ENCODE measurements around the gene ABCA13. TPM values are rescaled to one million over a fixed set of nuclear protein-coding genes. Genes with fewer than 3 reads are reported as not detected.

Gene ABCA13
- total RNA-seq, 3 donors from 2014 or later (not counting 1 experiment from before 2014, with no cell fraction given), result 0.05 to 0.09 TPM; not detected in 1

- H3K4me1 ChIP-seq (ENCODE audit: control insufficient read depth, insufficient read depth, low read length), result no peaks in the 10 kb centered on the region
- TF ChIP-seq CTCF (IDR thresholded peaks at IDR 0.05), result no peak
- 73% methylated on average over 5 of the region's 5 CpGs for WGBS (ENCODE audit: insufficient coverage)
- ATAC-seq (no peak), DNase-seq (no peak)
- no peaks in the 10 kb centered on the region for H3K27me3 ChIP-seq (ENCODE audit: control insufficient read depth, insufficient read depth, low read length)
- no peaks in the 10 kb centered on the region for H3K27me3 Mint-ChIP-seq (ENCODE audit: low read depth in 2 of 2)
- H3K4me3 Mint-ChIP-seq, result no peak overlapping the region
- no peaks in the 10 kb centered on the region for H3K4me1 Mint-ChIP-seq
- H3K36me3 Mint-ChIP-seq, result no peaks in the 10 kb centered on the region
- intact Hi-C loops (cut with micrococcal nuclease), result no loop called here
- peaks cover 5 to 12% of the 10 kb centered on the region in 2 donors for H3K9me3 Mint-ChIP-seq
- no peaks in the 10 kb centered on the region for H3K9me3 ChIP-seq (ENCODE audit: control insufficient read depth, insufficient read depth, low read length)
- H3K27ac Mint-ChIP-seq, result no peak overlapping the region
- no peaks in the 10 kb centered on the region for H3K36me3 ChIP-seq (ENCODE audit: control insufficient read depth, insufficient read depth, low read length)
- no peak overlapping the region for H3K4me3 ChIP-seq (ENCODE audit: low read length)
- no peak overlapping the region for H3K27ac ChIP-seq (ENCODE audit: low read length)
Measured at GRCh38 chr7:48595756-48596155, 424.5 kb downstream of the ABCA13 start.

DNA sequence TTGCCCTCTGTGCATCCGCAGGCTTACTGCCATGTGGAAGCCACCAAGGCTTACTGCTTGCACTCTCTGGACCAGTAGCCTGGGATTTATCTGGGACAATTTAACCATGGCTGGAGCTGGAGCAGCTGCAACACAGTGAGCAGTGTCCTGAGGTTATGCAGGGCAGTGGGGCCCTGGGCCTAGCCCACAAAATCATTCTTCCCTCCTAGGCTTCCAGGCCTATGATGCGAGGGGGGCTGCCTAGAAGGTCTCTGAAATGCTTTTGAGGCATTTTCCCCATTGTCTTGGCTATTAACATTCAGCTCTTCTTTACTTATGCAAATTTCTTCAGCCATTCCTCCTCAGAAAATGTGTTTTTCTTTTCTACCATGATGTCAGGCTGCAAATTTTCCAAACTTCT lies 439.4 kb downstream of the ABCA13 start:
- Histone ChIP-seq H3K9me3 (ENCODE audit: control insufficient read depth, insufficient read depth, low read length) (peaks cover 3% of the 10 kb centered on the region), H3K27me3 (ENCODE audit: control insufficient read depth, insufficient read depth, low read length) (no peaks in the 10 kb centered on the region), H3K4me3 (ENCODE audit: low read length) (no peak overlapping the region), H3K36me3 (ENCODE audit: control insufficient read depth, insufficient read depth, low read length) (no peaks in the 10 kb centered on the region), H3K4me1 (ENCODE audit: control insufficient read depth, insufficient read depth, low read length) (no peaks in the 10 kb centered on the region), H3K27ac (ENCODE audit: low read length) (no peak overlapping the region)
- ATAC-seq (no peak), DNase-seq (no peak)
- Mint-ChIP-seq H3K27ac (no peak overlapping the region), H3K4me1 (no peaks in the 10 kb centered on the region), H3K36me3 (no peaks in the 10 kb centered on the region), H3K27me3 (ENCODE audit: low read depth in 2 of 2) (no peaks in the 10 kb centered on the region), H3K9me3 (peaks cover 8 to 11% of the 10 kb centered on the region in 2 donors), H3K4me3 (no peak overlapping the region)
- intact Hi-C loops (cut with micrococcal nuclease), result no loop called here
- no peak for TF ChIP-seq CTCF (IDR thresholded peaks at IDR 0.05)
- 82% methylated on average over 2 of the region's 2 CpGs for WGBS (ENCODE audit: insufficient coverage)

DNA sequence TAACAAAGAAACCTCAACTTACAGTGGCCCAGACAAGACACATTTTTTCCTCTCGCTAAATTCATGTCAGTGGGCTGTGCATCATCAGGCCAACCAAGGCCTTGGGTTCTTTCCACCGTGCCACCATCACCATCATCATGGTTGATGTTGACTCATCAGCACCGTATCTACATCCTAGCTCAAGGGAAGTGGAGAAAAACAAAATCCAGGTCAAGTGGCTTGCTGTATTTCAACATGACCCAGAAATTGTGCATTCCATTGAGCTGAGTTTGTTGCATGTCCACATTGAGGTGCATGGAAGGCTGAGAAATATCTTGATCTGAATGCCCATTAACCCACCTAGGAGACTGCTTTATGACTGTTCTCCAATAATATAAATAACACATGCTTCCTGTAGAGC lies 440.7 kb downstream of the ABCA13 start:
- Histone ChIP-seq H3K27me3 (ENCODE audit: control insufficient read depth, insufficient read depth, low read length) (no peaks in the 10 kb centered on the region), H3K9me3 (ENCODE audit: control insufficient read depth, insufficient read depth, low read length) (peaks cover 3% of the 10 kb centered on the region), H3K27ac (ENCODE audit: low read length) (no peak overlapping the region), H3K4me1 (ENCODE audit: control insufficient read depth, insufficient read depth, low read length) (no peaks in the 10 kb centered on the region), H3K36me3 (ENCODE audit: control insufficient read depth, insufficient read depth, low read length) (no peaks in the 10 kb centered on the region), H3K4me3 (ENCODE audit: low read length) (no peak overlapping the region)
- Mint-ChIP-seq H3K4me1 (no peaks in the 10 kb centered on the region), H3K36me3 (no peaks in the 10 kb centered on the region), H3K27me3 (ENCODE audit: low read depth in 2 of 2) (no peaks in the 10 kb centered on the region), H3K4me3 (no peak overlapping the region), H3K9me3 (peaks cover 7 to 9% of the 10 kb centered on the region in 2 donors), H3K27ac (no peak overlapping the region)
- DNase-seq (no peak), ATAC-seq (no peak)
- TF ChIP-seq CTCF (IDR thresholded peaks at IDR 0.05), result no peak
- intact Hi-C loops (cut with micrococcal nuclease), result no loop called here
- 83% methylated on average over 3 of the region's 3 CpGs for WGBS (ENCODE audit: insufficient coverage)

DNA sequence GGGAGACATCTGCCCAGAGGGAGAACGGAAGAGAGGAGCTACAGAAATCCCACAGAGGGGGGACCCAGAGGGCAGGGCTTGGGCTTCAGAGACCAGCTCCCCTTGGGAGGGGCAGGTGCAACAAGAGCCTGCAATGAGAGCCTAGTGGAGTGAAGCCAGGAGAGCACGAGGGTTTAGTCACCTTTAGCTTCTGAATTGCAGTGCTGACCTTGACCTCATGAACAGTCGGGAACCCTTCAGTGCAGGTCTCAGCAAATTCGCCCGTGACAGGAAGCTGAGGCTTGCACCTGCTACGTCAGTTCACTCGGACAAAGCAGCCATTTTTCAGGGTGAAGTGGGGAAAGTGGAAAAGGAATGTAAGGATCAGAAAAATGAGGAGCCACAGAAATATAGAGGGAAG lies 446.2 kb downstream of the ABCA13 start:
- no peaks in the 10 kb centered on the region for H3K36me3 Mint-ChIP-seq
- ATAC-seq (no peak), DNase-seq (no peak)
- no peak for TF ChIP-seq CTCF (IDR thresholded peaks at IDR 0.05)
- H3K27ac Mint-ChIP-seq, result no peak overlapping the region
- H3K4me3 Mint-ChIP-seq, result no peak overlapping the region
- Histone ChIP-seq H3K4me1 (ENCODE audit: control insufficient read depth, insufficient read depth, low read length) (no peaks in the 10 kb centered on the region), H3K9me3 (ENCODE audit: control insufficient read depth, insufficient read depth, low read length) (peaks cover 3% of the 10 kb centered on the region), H3K27ac (ENCODE audit: low read length) (no peak overlapping the region), H3K36me3 (ENCODE audit: control insufficient read depth, insufficient read depth, low read length) (no peaks in the 10 kb centered on the region), H3K27me3 (ENCODE audit: control insufficient read depth, insufficient read depth, low read length) (no peaks in the 10 kb centered on the region), H3K4me3 (ENCODE audit: low read length) (no peak overlapping the region)
- H3K9me3 Mint-ChIP-seq, result peaks cover 9 to 16% of the 10 kb centered on the region in 2 donors
- H3K27me3 Mint-ChIP-seq (ENCODE audit: low read depth in 2 of 2), result no peaks in the 10 kb centered on the region
- intact Hi-C loops (cut with micrococcal nuclease), result no loop called here
- no peaks in the 10 kb centered on the region for H3K4me1 Mint-ChIP-seq
- WGBS (ENCODE audit: insufficient coverage), result 85% methylated on average over 7 of the region's 7 CpGs

Measured in natural killer cell (primary cell).